Mononuclear cell (primary cell): ENCODE data around the gene RNF180. TPM values are rescaled to one million over a fixed set of nuclear protein-coding genes. Genes with fewer than 3 reads are reported as not detected.
"Not testable (repeated sequence)": the region's sequence is repeated elsewhere in the genome, so short reads cannot be mapped to it uniquely, and the experiment has no call there.

Experiments used
- H3K27me3 ChIP-seq: 2 replicates; pipeline ENCODE4 v1.6.0; 2011; ENCODE audit warnings: low read length, control low read depth; ENCODE audit not compliant: insufficient read depth
- H3K4me1 ChIP-seq: 2 replicates; pipeline ENCODE4 v1.5.1; 2011; ENCODE audit warnings: mild to moderate bottlenecking, low read length, control low read depth; ENCODE audit not compliant: insufficient read depth
- H3K4me3 ChIP-seq: 2 replicates; pipeline ENCODE4 v1.5.1; 2011; ENCODE audit warnings: mild to moderate bottlenecking, low read length, moderate library complexity
- H3K9me3 ChIP-seq: 2 replicates; pipeline ENCODE4 v1.5.1; 2011; ENCODE audit warnings: low read depth, mild to moderate bottlenecking, control low read depth, low read length
- total RNA-seq: library from RNA; depleted of rRNA; stranded (reverse); fragments of >200 nt; gene quantifications from one replicate; pipeline ENCODE4 v1.2.3, GENCODE V29; 2012

RNF180 gene
- total RNA-seq, 1 donor = not detected

GRCh38 chr5:64333886-64334285 lies 168.2 kb downstream of the RNF180 start:
- Histone ChIP-seq H3K27me3 (no peaks in the 10 kb centered on the region), H3K9me3 (no peaks in the 10 kb centered on the region), H3K4me1 (no peaks in the 10 kb centered on the region), H3K4me3 (no peak overlapping the region)

- Histone ChIP-seq H3K9me3 (peaks cover 21% of the 10 kb centered on the region), H3K27me3 (no peaks in the 10 kb centered on the region), H3K4me3 (no peak overlapping the region), H3K4me1 (no peaks in the 10 kb centered on the region)
Observed at GRCh38 chr5:64339769-64340168, 174.1 kb downstream of the RNF180 start.

GRCh38 chr5:64340293-64340692 lies 174.7 kb downstream of the RNF180 start:
- peaks cover 21% of the 10 kb centered on the region for H3K9me3 ChIP-seq
- H3K4me3 ChIP-seq = no peak overlapping the region
- H3K27me3 ChIP-seq = no peaks in the 10 kb centered on the region
- no peaks in the 10 kb centered on the region for H3K4me1 ChIP-seq

GRCh38 chr5:64341340-64341739 lies 175.7 kb downstream of the RNF180 start:
- no peaks in the 10 kb centered on the region for H3K27me3 ChIP-seq
- no peak overlapping the region for H3K4me3 ChIP-seq
- peaks cover 21% of the 10 kb centered on the region for H3K9me3 ChIP-seq
- no peaks in the 10 kb centered on the region for H3K4me1 ChIP-seq

- H3K9me3 ChIP-seq = peaks cover 21% of the 10 kb centered on the region
Observed at GRCh38 chr5:64344501-64344900, 178.9 kb downstream of the RNF180 start.

GRCh38 chr5:64347309-64347708 lies 181.7 kb downstream of the RNF180 start:
- Histone ChIP-seq H3K4me1 (no peaks in the 10 kb centered on the region), H3K9me3 (peaks cover 13% of the 10 kb centered on the region)

More at GRCh38 chr5:64344501-64344900, 178.9 kb downstream of the RNF180 start:
- Histone ChIP-seq H3K4me1 (no peaks in the 10 kb centered on the region), H3K27me3 (no peaks in the 10 kb centered on the region), H3K4me3 (no peak overlapping the region)

GRCh38 chr5:64364426-64364825 lies 198.8 kb downstream of the RNF180 start:
- H3K4me1 ChIP-seq = no peaks in the 10 kb centered on the region
- no peaks in the 10 kb centered on the region for H3K27me3 ChIP-seq
- H3K9me3 ChIP-seq = peaks cover 25% of the 10 kb centered on the region
- no peak overlapping the region for H3K4me3 ChIP-seq

More at GRCh38 chr5:64347309-64347708, 181.7 kb downstream of the RNF180 start:
- no peaks in the 10 kb centered on the region for H3K27me3 ChIP-seq
- no peak overlapping the region for H3K4me3 ChIP-seq

- H3K4me1 ChIP-seq = no peaks in the 10 kb centered on the region
- no peaks in the 10 kb centered on the region for H3K9me3 ChIP-seq
- no peak overlapping the region for H3K4me3 ChIP-seq
- no peaks in the 10 kb centered on the region for H3K27me3 ChIP-seq
Observed at GRCh38 chr5:64384765-64385164, 219.1 kb downstream of the RNF180 start.

GRCh38 chr5:64397552-64397951 lies 231.9 kb downstream of the RNF180 start:
- Histone ChIP-seq H3K27me3 (no peaks in the 10 kb centered on the region), H3K4me3 (no peak overlapping the region), H3K4me1 (no peaks in the 10 kb centered on the region)

GRCh38 chr5:64398735-64399134 lies 233.1 kb downstream of the RNF180 start:
- H3K4me1 ChIP-seq, H3K27me3 ChIP-seq, H3K4me3 ChIP-seq: not testable (repeated sequence)
- H3K9me3 ChIP-seq = peaks cover 11% of the 10 kb centered on the region

More at GRCh38 chr5:64397552-64397951, 231.9 kb downstream of the RNF180 start:
- peaks cover 8% of the 10 kb centered on the region for H3K9me3 ChIP-seq

GRCh38 chr5:64407103-64407825 lies 241.6 kb downstream of the RNF180 start:
- H3K27me3 ChIP-seq, H3K4me1 ChIP-seq, H3K9me3 ChIP-seq, H3K4me3 ChIP-seq: not testable (repeated sequence)

- Histone ChIP-seq H3K27me3 (no peaks in the 10 kb centered on the region), H3K4me3 (no peak overlapping the region)
Observed at GRCh38 chr5:64417390-64417789, 251.7 kb downstream of the RNF180 start.

GRCh38 chr5:64418013-64418412 lies 252.4 kb downstream of the RNF180 start:
- no peaks in the 10 kb centered on the region for H3K4me1 ChIP-seq
- H3K27me3 ChIP-seq = no peaks in the 10 kb centered on the region
- no peaks in the 10 kb centered on the region for H3K9me3 ChIP-seq
- H3K4me3 ChIP-seq = no peak overlapping the region

More at GRCh38 chr5:64417390-64417789, 251.7 kb downstream of the RNF180 start:
- no peaks in the 10 kb centered on the region for H3K4me1 ChIP-seq
- no peaks in the 10 kb centered on the region for H3K9me3 ChIP-seq
